ENCODE data around the gene SHB. TPM values are rescaled to one million over a fixed set of nuclear protein-coding genes. Genes with fewer than 3 reads are reported as not detected.

The SHB gene
- total and polyA plus RNA-seq, 2 experiments from 2014 or later, result 20.8 to 48.3 TPM

- DNase-seq (ENCODE audit: low spot score), result no peak
- no peak overlapping the region for H3K27ac ChIP-seq
- H3K27me3 ChIP-seq, result no peaks in the 10 kb centered on the region
- H3K4me1 ChIP-seq (ENCODE audit: insufficient read depth), result peaks cover 2% of the 10 kb centered on the region
- no peak overlapping the region for H2AFZ ChIP-seq
- no peaks in the 10 kb centered on the region for H4K20me1 ChIP-seq (ENCODE audit: insufficient read depth, poor library complexity, severe bottlenecking)
- H3K36me3 ChIP-seq (replicated peaks; ENCODE audit: insufficient read depth, low read depth), result no peaks in the 10 kb centered on the region
- no peaks in the 10 kb centered on the region for H3K9me3 ChIP-seq (ENCODE audit: low read depth)
- TF ChIP-seq, protein P1, sequence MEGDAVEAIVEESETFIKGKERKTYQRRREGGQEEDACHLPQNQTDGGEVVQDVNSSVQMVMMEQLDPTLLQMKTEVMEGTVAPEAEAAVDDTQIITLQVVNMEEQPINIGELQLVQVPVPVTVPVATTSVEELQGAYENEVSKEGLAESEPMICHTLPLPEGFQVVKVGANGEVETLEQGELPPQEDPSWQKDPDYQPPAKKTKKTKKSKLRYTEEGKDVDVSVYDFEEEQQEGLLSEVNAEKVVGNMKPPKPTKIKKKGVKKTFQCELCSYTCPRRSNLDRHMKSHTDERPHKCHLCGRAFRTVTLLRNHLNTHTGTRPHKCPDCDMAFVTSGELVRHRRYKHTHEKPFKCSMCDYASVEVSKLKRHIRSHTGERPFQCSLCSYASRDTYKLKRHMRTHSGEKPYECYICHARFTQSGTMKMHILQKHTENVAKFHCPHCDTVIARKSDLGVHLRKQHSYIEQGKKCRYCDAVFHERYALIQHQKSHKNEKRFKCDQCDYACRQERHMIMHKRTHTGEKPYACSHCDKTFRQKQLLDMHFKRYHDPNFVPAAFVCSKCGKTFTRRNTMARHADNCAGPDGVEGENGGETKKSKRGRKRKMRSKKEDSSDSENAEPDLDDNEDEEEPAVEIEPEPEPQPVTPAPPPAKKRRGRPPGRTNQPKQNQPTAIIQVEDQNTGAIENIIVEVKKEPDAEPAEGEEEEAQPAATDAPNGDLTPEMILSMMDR (IDR thresholded peaks at IDR 0.05; ENCODE audit: poor library complexity), result no peak
- TF ChIP-seq EZH2phosphoT487 (IDR thresholded peaks at IDR 0.05; ENCODE audit: low read depth, severe bottlenecking, unreplicated experiment) (no peak), EZH2 (IDR thresholded peaks at IDR 0.05; ENCODE audit: borderline replicate concordance) (no peak)
- no peaks in the 10 kb centered on the region for H3K9me2 ChIP-seq (replicated peaks; ENCODE audit: insufficient read depth)
- no peak overlapping the region for H3K4me2 ChIP-seq
- peaks cover 21% of the 10 kb centered on the region for H3K79me2 ChIP-seq
- H3K4me3 ChIP-seq, result no peak overlapping the region
- 77% methylated on average over 9 of the region's 9 CpGs for WGBS (ENCODE audit: low lambda C conversion rate, missing lambda C conversion rate)
Observed at GRCh38 chr9:37927132-37927531, 141.9 kb downstream of the SHB start.

DNA sequence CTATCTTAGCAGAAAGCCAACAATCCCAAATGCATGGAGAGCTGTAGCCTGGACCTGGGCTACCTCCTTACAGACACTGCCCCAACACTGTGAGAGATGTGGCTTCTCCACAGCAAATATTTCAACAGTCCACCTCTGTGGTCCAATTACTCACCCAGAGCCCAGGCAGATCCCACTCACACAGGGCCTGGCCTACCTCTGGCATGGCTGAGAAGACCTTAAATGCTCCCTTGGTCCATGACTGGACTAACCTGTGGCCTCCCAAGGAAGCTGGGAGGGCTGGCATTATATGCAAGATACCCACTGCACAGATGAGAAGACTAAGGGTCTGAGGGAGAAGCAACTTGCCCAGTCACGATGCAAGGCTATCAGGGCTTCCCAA, 142.3 kb downstream of the SHB start:
- H3K4me1 ChIP-seq (ENCODE audit: insufficient read depth), result peaks cover 2% of the 10 kb centered on the region
- no peaks in the 10 kb centered on the region for H3K36me3 ChIP-seq (replicated peaks; ENCODE audit: insufficient read depth, low read depth)
- no peak overlapping the region for H3K4me2 ChIP-seq
- H2AFZ ChIP-seq, result no peak overlapping the region
- no peak for DNase-seq (ENCODE audit: low spot score)
- H4K20me1 ChIP-seq (ENCODE audit: insufficient read depth, poor library complexity, severe bottlenecking), result no peaks in the 10 kb centered on the region
- H3K27me3 ChIP-seq, result no peaks in the 10 kb centered on the region
- no peak overlapping the region for H3K4me3 ChIP-seq
- WGBS (ENCODE audit: low lambda C conversion rate, missing lambda C conversion rate), result 94% methylated on average over 1 of the region's 1 CpG
- no peak for TF ChIP-seq EZH2phosphoT487 (IDR thresholded peaks at IDR 0.05; ENCODE audit: low read depth, severe bottlenecking, unreplicated experiment)
- TF ChIP-seq, protein P1 (IDR thresholded peaks at IDR 0.05; ENCODE audit: poor library complexity), result no peak
- TF ChIP-seq EZH2 (IDR thresholded peaks at IDR 0.05; ENCODE audit: borderline replicate concordance), result no peak
- H3K79me2 ChIP-seq, result peaks cover 21% of the 10 kb centered on the region
- no peaks in the 10 kb centered on the region for H3K9me3 ChIP-seq (ENCODE audit: low read depth)
- H3K27ac ChIP-seq, result no peak overlapping the region
- no peaks in the 10 kb centered on the region for H3K9me2 ChIP-seq (replicated peaks; ENCODE audit: insufficient read depth)

GRCh38 chr9:37925786-37926736, 143.0 kb downstream of the SHB start:
- Histone ChIP-seq H3K4me3 (no peak overlapping the region), H3K9me3 (ENCODE audit: low read depth) (no peaks in the 10 kb centered on the region), H3K27ac (no peak overlapping the region), H3K4me1 (ENCODE audit: insufficient read depth) (peaks cover 2% of the 10 kb centered on the region), H3K4me2 (no peak overlapping the region), H3K27me3 (no peaks in the 10 kb centered on the region), H2AFZ (no peak overlapping the region), H3K79me2 (peaks cover 17% of the 10 kb centered on the region), H3K9me2 (replicated peaks; ENCODE audit: insufficient read depth) (no peaks in the 10 kb centered on the region), H4K20me1 (ENCODE audit: insufficient read depth, poor library complexity, severe bottlenecking) (no peaks in the 10 kb centered on the region), H3K36me3 (replicated peaks; ENCODE audit: insufficient read depth, low read depth) (no peaks in the 10 kb centered on the region)
- DNase-seq (ENCODE audit: low spot score), result no peak
- no peak for TF ChIP-seq EZH2phosphoT487 (IDR thresholded peaks at IDR 0.05; ENCODE audit: low read depth, severe bottlenecking, unreplicated experiment)
- TF ChIP-seq, protein P1 (IDR thresholded peaks at IDR 0.05; ENCODE audit: poor library complexity), result no peak
- TF ChIP-seq EZH2 (IDR thresholded peaks at IDR 0.05; ENCODE audit: borderline replicate concordance), result no peak
- WGBS (ENCODE audit: low lambda C conversion rate, missing lambda C conversion rate), result 94% methylated on average over 15 of the region's 15 CpGs
